Rectal smooth muscle tissue (tissue), 1 donor: Measurements from ENCODE around the gene HERC3.

ENCODE experiments used
- H3K27ac ChIP-seq: one replicate; pipeline ENCODE4 v1.7.0; 2013; ENCODE audit warnings: low read depth, low read length, inconsistent platforms
- H3K27me3 ChIP-seq: one replicate; pipeline ENCODE4 v1.7.0; 2013; ENCODE audit warnings: low read length; ENCODE audit not compliant: control insufficient read depth, insufficient read depth
- H3K36me3 ChIP-seq: one replicate; pipeline ENCODE4 v1.7.0; 2013; ENCODE audit warnings: low read length; ENCODE audit not compliant: control insufficient read depth, insufficient read depth
- H3K4me1 ChIP-seq: one replicate; pipeline ENCODE4 v1.7.0; 2013; ENCODE audit warnings: low read length; ENCODE audit not compliant: control insufficient read depth, insufficient read depth
- H3K4me3 ChIP-seq: one replicate; pipeline ENCODE4 v1.7.0; 2013; ENCODE audit warnings: low read length
- H3K9ac ChIP-seq: one replicate; pipeline ENCODE4 v1.7.0; 2013; ENCODE audit warnings: low read length

The HERC3 gene

GRCh38 chr4:88681209-88681608 is 88.9 kb downstream of the HERC3 start:
- Histone ChIP-seq H3K4me1 (no peaks in the 10 kb centered on the region), H3K4me3 (no peak overlapping the region), H3K27ac (no peak overlapping the region), H3K9ac (no peak overlapping the region), H3K27me3 (no peaks in the 10 kb centered on the region), H3K36me3 (peaks cover 11% of the 10 kb centered on the region)

GRCh38 chr4:88690355-88690754 is 98.1 kb downstream of the HERC3 start:
- Histone ChIP-seq H3K4me1 (no peaks in the 10 kb centered on the region), H3K36me3 (peaks cover 5% of the 10 kb centered on the region), H3K27me3 (no peaks in the 10 kb centered on the region), H3K4me3 (no peak overlapping the region), H3K9ac (no peak overlapping the region), H3K27ac (no peak overlapping the region)

GRCh38 chr4:88693792-88694191 is 101.5 kb downstream of the HERC3 start:
- H3K4me1 ChIP-seq, result no peaks in the 10 kb centered on the region
- peaks cover 1% of the 10 kb centered on the region for H3K36me3 ChIP-seq
- no peak overlapping the region for H3K4me3 ChIP-seq
- no peaks in the 10 kb centered on the region for H3K27me3 ChIP-seq
- H3K9ac ChIP-seq, result no peak overlapping the region
- H3K27ac ChIP-seq, result no peak overlapping the region

- H3K4me1 ChIP-seq, result no peaks in the 10 kb centered on the region
- H3K4me3 ChIP-seq, result no peak overlapping the region
- H3K9ac ChIP-seq, result no peak overlapping the region
- no peaks in the 10 kb centered on the region for H3K36me3 ChIP-seq
- H3K27me3 ChIP-seq, result no peaks in the 10 kb centered on the region
- no peak overlapping the region for H3K27ac ChIP-seq
These were observed 104.3 kb downstream of the HERC3 start for GRCh38 chr4:88696630-88697029.

GRCh38 chr4:88697141-88697540 is 104.9 kb downstream of the HERC3 start:
- Histone ChIP-seq H3K9ac (no peak overlapping the region), H3K4me1 (no peaks in the 10 kb centered on the region), H3K27me3 (no peaks in the 10 kb centered on the region), H3K4me3 (peak overlapping the region; percentile 76), H3K36me3 (no peaks in the 10 kb centered on the region), H3K27ac (peak overlapping the region; percentile 75)

GRCh38 chr4:88697588-88698329 is 105.5 kb downstream of the HERC3 start, which contains the start of gene NAP1L5:
Gene NAP1L5 (minus strand): TSS chr4:88697829. CDS start chr4:88697754, 75 bp downstream.
- Histone ChIP-seq H3K27me3 (no peaks in the 10 kb centered on the region), H3K4me1 (no peaks in the 10 kb centered on the region), H3K4me3 (peak within 1 kb of the TSS; percentile 76), H3K36me3 (no peaks in the 10 kb centered on the region), H3K27ac (peak within 1 kb of the TSS; percentile 75), H3K9ac (peak within 1 kb of the TSS; percentile 32)

- Histone ChIP-seq H3K36me3 (no peaks in the 10 kb centered on the region), H3K4me1 (no peaks in the 10 kb centered on the region), H3K9ac (no peak overlapping the region), H3K27ac (no peak overlapping the region), H3K4me3 (no peak overlapping the region), H3K27me3 (no peaks in the 10 kb centered on the region)
These were observed 106.2 kb downstream of the HERC3 start for GRCh38 chr4:88698519-88698918.

GRCh38 chr4:88702782-88703181 is 110.5 kb downstream of the HERC3 start:
- H3K36me3 ChIP-seq, result no peaks in the 10 kb centered on the region
- H3K4me3 ChIP-seq, result no peak overlapping the region
- no peaks in the 10 kb centered on the region for H3K27me3 ChIP-seq
- H3K27ac ChIP-seq, result no peak overlapping the region
- peaks cover 6% of the 10 kb centered on the region for H3K4me1 ChIP-seq
- H3K9ac ChIP-seq, result no peak overlapping the region

GRCh38 chr4:88705223-88705622 is 112.9 kb downstream of the HERC3 start:
- Histone ChIP-seq H3K4me3 (no peak overlapping the region), H3K27ac (no peak overlapping the region)

GRCh38 chr4:88705805-88706492 is 113.7 kb downstream of the HERC3 start:
- Histone ChIP-seq H3K27me3 (no peaks in the 10 kb centered on the region), H3K36me3 (peaks cover 3% of the 10 kb centered on the region), H3K4me3 (no peak overlapping the region), H3K4me1 (peaks cover 6% of the 10 kb centered on the region), H3K9ac (no peak overlapping the region), H3K27ac (no peak overlapping the region)

More at GRCh38 chr4:88705223-88705622, 112.9 kb downstream of the HERC3 start:
- Histone ChIP-seq H3K9ac (no peak overlapping the region), H3K36me3 (no peaks in the 10 kb centered on the region), H3K27me3 (no peaks in the 10 kb centered on the region), H3K4me1 (peaks cover 6% of the 10 kb centered on the region)

GRCh38 chr4:88706574-88706973 is 114.3 kb downstream of the HERC3 start:
- H3K36me3 ChIP-seq, result peaks cover 3% of the 10 kb centered on the region
- no peaks in the 10 kb centered on the region for H3K27me3 ChIP-seq
- H3K9ac ChIP-seq, result no peak overlapping the region
- H3K4me3 ChIP-seq, result no peak overlapping the region
- H3K27ac ChIP-seq, result peak overlapping the region; percentile 56
- peaks cover 6% of the 10 kb centered on the region for H3K4me1 ChIP-seq

- H3K9ac ChIP-seq, result no peak overlapping the region
- no peak overlapping the region for H3K4me3 ChIP-seq
- no peaks in the 10 kb centered on the region for H3K27me3 ChIP-seq
- peaks cover 6% of the 10 kb centered on the region for H3K36me3 ChIP-seq
- H3K4me1 ChIP-seq, result peaks cover 6% of the 10 kb centered on the region
- H3K27ac ChIP-seq, result no peak overlapping the region
These were observed 117.7 kb downstream of the HERC3 start for GRCh38 chr4:88709989-88710388.
